CD4-positive, alpha-beta T cell treated with Interleukin-6 at 100 ng/mL for 8 hours (primary cell): ENCODE results near the gene VWF.
"Not testable (repeated sequence)": the region's sequence is repeated elsewhere in the genome, so short reads cannot be mapped to it uniquely, and the experiment has no call there.

Source experiments
- DNase-seq: peaks from one replicate; pipeline ENCODE4 v3.0.0-alpha.2; 2020; ENCODE audit warnings: mixed read lengths, low spot score

The VWF gene

DNA sequence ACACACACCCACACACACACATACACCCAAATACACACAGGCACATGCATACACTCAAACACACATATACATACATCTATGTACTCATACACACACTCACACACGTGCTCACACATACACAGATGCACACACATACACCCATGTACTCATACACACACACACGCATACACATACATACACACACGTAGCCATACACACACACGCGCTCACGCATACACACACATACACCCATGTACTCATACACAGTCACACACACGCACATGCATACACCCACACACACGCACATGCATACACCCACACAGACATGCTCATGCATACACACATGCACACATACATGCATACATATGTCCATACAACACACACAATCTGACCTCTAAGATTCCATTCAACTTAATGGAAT lies 91.7 kb downstream of the VWF start:
- DNase-seq: no peak

DNA sequence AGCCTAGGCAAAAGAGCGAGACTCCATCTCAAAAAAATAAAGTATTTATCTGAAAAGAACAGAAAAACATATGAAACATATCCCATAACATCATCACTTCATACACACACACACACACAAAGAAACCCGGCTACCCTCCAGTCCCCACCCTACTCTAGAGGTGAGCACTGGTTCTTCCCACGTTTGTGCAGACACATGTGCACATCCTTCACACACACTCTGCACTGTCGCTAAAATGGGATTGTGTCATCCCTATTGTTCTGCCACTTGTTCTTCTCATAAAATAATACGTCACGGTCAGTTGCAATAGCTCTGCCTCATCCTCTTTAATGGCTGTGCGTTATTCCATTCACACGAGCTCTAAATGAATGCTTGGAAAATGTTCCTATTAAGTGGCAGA lies 93.5 kb downstream of the VWF start:
- DNase-seq: no peak

DNA sequence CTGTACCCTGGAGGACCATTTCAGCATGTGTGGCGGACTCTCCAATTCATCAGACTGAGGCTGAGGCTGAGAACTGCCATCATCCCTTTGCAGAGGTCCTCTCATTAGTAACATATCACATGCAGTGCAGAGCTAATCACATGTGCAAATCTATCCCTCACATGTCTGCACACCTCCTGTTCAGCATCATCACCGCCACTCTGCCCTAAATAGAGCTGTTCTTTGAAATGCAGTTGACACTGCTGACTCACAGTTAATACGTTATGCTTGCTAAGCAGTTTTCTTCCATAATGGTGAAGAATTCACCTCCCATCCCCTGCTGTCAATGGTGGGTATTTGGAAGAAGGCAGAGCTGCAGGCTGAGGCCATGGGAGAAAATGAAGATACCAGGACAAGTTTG lies 94.4 kb downstream of the VWF start:
- DNase-seq: no peak

DNA sequence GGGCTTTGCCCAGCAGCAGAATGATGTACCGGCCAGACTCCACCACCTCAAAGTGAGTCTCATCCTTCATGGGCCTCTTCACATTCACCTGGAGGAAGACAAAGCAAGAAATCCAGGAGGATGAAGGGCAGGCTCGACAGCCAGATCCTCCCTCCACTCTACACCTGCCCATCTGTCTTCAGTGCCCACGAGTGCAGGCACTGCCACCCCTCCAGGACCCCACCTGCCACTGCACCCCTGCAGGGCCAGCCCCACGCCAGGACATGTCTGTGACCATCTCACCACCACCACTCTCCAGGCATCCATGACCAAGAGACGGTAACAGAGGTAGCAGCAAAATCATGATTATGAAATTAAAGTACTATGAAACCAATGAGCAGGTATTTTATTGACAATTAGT lies 95.1 kb downstream of the VWF start:
- DNase-seq: no peak

DNA sequence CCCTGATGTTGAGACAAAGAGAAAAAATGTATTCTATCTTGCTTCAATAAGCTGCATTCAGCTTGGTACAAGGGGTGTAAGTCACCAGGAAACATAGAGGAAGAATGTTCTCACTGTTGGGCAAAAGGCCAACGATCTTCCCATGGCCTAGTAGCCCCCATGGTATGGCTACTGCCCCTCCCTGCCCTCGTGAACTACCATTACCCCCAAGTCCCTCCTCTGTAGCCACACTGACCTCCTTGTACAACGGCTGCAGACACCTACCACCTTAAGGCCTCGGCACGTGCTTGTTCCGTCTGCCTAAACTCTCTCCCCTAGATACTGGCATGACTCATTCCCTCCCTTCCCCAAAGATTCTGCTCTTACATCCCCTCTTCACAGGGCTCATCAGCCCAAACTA lies 97.5 kb downstream of the VWF start:
- DNase-seq: no peak

DNA sequence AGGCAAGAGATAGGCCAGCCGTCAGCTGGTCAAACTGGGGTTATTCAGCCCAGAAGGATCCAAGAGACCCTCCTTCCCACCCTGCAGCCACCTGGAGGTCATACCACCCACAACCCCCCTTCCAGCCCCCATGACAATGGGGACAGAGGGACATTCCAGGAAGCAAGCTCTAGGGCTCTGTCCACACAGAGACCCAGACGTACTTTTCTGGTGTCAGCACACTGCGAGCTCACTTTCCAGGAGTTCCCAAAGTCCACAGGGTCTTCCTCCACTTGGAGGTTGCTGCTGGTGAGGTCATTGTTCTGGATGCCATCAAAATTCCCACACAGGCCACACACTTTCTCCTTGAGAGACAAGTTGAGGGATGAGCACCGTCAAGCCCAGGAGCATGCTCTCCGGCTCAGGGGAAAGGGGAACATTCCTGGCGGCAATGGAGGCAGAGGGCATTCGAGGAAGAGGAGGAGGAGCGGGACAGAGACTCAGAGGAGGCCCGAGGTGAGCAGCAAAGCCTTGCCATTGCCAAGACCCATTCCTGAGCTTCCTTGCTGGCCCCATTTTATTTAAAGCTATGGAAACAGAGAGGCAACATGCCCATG lies 98.7 kb downstream of the VWF start:
- DNase-seq: not testable (repeated sequence)

DNA sequence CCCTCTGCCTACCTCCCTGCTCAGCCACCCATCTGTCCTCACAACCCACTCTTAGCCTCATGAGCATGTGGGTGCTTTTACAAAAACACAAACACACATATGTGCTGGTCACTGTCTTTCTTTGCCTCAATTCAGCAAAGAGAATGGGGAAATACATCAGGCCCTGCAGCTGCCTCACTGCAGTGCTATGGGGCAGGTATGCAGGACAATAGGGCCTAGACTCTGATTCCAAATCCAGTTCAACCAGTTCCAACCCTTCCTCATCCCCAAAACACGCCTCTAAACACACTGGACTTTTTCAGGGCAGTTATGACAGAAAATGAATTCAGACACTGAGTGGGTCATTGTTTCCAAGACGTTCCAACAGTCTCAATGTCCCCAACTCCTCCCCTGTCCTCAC lies 100.4 kb downstream of the VWF start:
- DNase-seq: not testable (repeated sequence)

DNA sequence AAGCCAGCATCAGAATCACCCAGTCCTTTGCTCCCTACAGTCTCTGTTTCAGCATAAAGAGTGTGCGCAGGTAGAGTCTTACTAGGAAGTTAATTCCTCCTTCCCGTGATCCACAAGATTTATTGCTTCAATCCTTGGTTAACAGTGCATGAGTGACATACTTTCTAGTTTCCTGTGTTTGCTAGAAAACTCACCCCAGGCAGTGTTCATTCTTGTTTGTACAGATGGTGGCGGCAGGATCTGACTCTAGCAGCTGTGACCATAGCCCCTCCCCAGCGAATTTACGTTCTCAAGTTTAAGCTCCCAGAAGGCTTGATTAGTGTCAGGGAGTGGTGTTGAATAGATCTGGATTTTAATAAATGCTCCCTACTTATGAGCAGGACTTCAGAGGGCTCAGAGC lies 103.5 kb downstream of the VWF start:
- DNase-seq: no peak

DNA sequence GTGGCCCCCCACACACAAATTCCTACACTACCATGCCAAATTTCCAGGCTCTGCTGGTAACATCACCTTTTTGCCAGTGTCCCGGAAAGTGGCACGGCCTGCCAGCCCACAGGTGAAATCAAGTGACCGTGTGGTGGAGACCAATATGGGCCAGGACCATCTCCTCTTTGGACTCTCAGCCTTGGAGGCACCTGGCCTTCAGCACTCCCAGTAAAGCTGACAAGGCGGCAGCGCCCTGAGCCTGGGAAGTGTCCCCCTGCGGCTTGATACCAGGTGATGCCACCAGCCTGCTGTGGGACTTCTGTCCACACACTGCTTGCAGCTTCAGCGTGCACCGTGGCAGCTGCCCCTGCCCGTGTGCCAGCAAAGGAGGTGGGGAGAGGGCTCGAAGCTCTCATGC lies 104.0 kb downstream of the VWF start:
- DNase-seq: not testable (repeated sequence)

DNA sequence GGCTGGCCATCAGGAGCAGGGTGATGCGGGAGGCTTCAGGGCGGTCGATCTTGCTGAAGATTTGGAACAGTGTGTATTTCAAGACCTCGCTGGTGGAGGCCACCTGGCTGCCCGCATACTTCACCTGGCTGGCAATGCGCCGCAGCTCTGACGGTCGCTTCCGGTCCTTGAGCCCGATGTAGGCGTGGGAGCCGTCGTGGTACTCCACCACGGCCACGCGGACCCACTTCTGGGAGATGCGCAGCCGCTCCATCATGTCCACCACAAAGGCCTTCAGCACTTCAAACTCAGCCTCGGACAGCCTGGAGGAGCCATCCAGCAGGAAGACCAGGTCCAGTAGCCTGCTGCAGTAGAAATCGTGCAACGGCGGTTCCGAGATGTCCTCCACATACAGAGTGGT lies 105.2 kb downstream of the VWF start:
- DNase-seq: not testable (repeated sequence)

DNA sequence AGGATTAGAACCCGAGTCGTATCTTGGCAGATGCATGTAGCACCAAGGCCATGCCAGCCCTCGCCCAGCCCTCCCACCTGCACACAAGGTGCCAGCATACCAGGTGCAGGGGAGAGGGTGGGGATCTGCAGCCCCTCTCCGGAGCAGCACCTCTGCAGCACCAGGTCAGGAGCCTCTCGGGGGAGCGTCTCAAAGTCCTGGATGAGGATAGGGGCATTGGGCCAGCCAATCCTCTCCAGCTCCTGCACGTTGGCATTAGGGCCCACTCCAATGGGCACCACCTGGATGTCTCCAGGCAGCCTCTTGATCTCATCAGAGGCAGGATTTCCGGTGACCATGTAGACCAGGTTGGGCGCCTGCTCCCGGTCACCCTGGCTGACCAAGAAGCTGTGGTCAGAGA lies 106.2 kb downstream of the VWF start:
- DNase-seq: no peak

DNA sequence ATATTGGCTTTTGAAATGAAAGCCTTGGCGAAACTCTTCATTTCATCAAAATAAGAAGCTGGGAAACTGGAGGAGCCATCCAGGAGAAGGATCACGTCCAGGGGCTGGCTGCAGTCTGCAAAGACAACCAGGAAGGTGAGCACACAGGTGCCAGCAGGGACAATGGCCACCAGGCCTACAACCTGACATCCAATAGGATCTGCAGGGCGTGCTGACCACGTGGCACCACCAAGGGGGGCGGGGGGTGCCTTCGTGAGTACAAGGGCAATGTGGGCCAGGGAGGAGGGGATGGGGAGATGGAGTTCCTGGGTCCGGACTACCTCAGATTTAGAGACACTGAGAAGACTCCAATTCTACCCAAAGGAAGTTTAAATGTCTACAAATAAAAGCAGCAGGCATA lies 107.7 kb downstream of the VWF start:
- DNase-seq: no peak

DNA sequence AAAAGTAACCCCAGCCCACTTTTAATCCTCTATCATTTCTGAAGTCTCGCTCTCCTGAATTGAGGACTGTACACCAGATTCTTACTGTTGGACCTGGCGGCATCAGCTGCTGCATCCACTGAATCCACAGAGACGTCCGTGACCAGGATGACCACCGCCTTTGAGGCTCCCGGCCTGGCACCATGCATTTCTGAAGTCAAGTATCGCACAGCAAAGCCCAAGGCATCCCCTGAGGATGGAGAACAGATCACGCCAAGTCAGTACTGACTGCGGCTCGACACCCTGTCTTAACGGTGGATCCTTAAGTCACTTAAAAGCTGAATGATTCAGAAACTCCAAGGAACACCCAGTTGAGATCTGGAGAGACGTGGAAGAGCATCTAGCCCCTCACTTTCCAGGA lies 108.5 kb downstream of the VWF start:
- not testable (repeated sequence) for DNase-seq

DNA sequence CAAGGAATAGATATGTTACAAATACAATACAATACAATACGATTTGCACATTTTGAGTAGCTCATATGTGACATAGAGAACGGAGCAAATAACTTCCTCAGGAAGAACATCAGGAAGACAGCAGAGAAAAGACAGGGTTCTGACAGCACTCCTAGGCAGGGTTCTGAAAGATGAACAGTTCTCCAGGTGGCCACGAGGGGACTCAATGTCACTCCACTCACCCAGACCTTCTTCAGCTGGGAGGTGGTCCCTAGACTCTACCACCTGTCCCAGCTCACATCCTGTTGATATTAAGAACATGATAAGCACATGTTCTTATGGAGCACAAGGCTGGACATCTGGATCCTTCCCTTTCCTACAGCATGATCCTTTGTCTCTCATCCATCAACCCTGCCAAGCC lies 109.2 kb downstream of the VWF start:
- not testable (repeated sequence) for DNase-seq

DNA sequence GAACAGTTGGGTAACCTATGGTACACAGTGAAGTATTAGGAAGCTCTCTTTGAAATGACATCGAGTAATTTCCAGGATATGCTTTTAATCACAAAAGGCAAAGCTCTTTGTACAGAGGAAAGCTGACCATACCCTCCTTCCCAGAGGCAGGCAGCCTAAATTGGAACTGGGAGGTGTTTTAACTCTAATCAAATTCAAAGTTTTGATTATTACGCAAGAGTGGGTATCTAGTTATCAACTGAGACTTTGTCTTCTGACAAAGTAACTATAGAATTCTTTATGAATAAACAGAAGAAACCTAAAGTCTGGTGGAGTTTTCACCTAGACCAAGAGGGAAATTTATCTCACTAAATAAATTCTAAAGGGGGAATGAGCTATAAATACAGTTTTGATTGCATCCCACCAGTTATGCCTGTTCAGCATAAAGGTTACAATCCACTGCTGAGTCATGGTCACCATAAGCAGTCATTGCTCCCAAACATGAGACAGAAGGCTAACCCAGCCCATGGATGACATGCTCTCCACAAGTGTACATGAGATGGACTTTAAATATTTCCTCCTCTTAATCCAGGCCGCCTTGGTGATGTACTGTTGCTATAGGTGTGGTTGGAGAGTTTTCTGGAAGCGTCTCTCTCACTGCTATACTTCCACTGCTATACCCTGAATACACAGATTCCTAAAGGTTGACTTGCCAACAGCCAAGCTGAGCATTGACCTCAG lies 113.7 kb downstream of the VWF start:
- not testable (repeated sequence) for DNase-seq

DNA sequence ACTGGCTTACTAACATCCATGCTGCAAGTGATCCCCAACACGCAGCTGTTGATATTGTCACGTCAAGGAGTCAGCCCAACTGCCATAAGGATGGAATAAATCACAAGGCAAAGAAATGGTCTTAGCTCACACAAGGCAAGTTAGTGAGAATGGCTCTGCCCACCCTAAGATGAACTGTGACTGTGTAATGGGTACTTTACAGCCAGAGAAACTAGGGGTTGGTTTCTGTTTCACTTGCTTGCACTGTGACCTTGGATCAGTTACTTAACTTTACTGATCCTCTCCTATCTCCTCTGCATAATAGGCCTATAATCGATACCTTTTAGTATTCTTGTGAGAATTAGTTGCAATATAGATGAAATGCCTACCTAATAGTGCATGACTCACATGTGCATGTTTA lies 127.2 kb downstream of the VWF start:
- no peak for DNase-seq

DNA sequence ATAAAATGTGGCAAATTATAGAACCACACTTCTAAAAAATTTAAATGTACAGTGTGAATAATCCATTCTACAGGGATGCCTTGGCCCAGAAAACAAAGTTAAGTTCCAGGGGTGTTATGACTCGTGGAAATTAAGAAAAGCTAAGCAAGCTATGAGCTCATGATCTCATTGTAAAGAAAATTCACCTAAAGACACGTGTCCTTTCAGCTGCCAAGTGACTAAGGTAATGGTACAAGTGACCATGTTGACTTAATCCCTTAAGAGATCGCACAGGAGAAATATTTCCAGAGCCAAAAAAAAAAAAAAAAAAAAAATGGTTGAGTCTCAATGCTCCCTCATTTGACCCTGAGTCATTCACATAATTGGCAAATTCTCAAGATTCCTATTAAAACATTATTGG lies 128.0 kb downstream of the VWF start:
- DNase-seq: no peak

DNA sequence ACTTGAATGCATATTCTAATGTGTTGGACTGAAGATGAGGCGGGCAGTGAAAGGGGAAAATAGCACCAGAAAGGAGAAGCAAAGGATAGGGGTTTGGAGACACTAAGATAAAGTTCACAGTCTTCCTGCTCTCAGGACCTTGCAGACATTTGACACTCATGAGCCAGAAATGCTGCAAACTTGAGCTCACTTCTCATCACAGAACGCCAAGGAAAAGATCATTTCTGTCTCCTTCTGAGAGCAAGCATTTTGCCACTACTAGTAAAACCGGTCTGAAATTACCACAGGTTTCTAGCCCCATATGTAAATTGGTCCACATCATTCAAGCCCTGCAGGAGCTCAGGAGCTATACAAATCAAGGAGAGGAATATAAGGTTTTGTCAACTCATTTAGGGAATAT lies 134.8 kb downstream of the VWF start:
- no peak for DNase-seq

DNA sequence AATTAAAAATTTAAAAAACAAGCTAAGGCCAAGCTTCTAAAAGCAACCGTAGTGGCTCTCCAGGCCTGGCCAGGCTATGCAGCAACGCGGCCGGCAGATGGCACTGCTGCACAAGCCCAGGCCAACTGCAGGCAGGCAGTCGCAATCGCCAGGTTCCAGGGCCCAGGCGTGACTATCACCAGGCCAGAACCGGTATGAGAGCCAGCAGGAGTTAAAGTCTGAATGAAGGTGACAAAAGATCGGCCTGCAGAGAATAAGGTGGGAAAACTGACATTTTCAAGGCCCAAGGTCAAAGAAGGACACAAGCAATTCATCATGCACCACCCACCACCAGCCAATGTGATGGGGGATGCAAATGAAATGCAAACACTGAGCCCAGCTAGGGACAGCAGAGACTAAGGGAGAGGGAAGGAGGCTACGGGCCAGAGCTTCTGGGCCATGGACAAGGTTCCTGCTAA lies 135.8 kb downstream of the VWF start:
- DNase-seq: peak; percentile 49

DNA sequence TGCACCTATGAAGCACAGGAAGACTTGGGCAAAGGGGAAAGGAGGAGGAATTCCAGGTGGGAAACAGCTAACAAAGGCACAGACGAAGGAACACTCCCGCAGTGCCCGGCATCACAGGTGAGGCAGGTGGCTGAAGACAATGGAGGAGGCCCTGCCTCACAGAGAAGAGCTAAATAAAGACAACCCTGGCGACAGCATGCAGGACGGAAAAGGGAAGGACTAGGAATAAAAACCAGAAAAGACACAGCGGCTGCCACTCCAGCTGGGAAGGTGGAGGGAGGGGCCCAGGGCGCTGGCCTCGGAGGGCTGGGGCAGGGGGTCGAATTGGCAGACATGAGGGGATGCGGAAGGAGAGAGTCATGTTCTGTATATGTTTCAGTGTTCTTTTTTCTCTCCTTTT lies 136.4 kb downstream of the VWF start:
- DNase-seq: no peak

DNA sequence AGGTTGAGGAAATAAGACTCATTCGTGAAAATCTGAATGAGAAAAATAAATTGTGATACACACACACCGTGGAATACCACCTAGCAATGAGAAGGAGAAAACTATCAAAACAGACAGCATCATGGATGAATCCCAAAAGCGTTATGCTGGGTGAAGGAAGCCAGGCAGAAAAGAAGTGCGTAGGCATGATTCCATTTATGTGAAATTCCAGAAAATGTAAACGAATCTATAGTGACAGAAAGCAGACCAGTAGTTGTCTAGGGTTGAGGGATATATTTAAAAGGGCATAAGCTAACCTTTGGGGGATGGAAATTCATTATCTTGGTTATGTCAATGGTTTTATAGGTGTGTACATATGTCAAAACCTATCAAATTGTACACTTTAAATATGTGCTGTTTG lies 136.9 kb downstream of the VWF start:
- no peak for DNase-seq

DNA sequence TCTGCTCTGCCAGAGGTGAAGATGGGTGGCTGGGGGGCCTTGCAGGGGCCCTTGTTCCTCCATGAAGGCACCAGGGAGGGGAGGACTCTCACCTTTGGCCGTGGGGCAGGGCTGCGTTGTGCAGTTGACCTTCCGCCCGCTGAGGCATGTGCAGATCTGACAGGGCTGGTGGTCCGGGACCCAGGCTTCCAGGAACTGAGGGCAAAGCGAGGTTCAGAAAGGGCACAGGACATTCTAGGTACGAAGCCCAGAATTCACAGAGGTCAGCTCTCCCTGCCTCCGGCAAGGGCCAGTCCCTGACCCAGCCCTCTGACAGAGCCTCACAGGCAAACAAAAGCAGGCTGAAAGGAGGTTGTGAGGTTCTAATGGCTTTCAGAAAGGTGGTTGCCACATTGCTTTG lies 139.0 kb downstream of the VWF start:
- DNase-seq: no peak

DNA sequence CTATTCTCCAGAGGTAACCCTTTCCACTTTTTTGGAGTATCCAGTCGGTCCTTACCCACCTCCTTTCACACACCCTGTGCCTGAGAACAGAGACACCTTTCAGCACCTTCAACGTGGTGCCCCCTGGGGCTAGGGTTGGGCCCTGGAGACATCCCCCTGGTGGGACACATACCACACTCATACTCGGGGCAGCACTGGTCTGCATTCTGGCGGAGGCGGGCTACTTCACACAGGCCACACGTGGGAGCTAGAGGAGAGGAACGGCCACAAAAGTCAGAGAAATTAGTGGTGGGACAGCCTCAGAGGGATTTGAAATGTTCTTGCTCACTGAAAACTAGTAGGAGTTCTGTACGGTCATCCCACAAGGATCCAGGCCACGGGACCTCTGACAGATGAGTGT lies 139.6 kb downstream of the VWF start:
- DNase-seq: no peak

DNA sequence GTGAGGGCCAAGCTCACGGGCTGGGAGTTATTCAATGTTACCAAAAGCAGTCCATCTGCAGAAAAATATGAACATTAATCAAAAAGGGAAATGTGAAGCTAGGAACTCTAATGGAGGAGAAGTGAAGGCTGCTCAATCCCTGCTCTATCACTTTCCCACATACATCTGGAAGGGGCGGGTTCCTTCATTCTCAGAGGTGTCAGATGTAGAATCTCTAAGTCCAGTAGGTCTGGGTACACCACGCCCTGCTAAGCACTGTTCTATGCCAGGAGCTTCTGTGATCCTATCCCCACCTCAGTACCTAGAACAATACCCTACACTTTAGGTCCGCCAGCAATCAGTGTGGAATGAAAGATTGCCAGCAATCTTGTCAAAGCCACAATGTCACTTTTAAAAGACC lies 142.4 kb downstream of the VWF start:
- DNase-seq: no peak
